ES-I3 (cell line): ENCODE measurements around the gene GPR65.
"Not testable (repeated sequence)": the region's sequence is repeated elsewhere in the genome, so short reads cannot be mapped to it uniquely, and the experiment has no call there.

Experiments
- H3K36me3 ChIP-seq: 2 replicates; pipeline ENCODE4 v1.6.1; 2013; ENCODE audit warnings: mild to moderate bottlenecking, low read length, control low read depth, moderate library complexity; ENCODE audit not compliant: insufficient read depth
- H3K4me1 ChIP-seq: 2 replicates; pipeline ENCODE4 v1.6.1; 2013; ENCODE audit warnings: mild to moderate bottlenecking, control low read depth, low read length; ENCODE audit not compliant: insufficient read depth
- H3K9ac ChIP-seq: 2 replicates; pipeline ENCODE4 v1.6.1; 2013; ENCODE audit warnings: low read depth, mild to moderate bottlenecking, low read length, moderate library complexity
- H3K9me3 ChIP-seq: 2 replicates; pipeline ENCODE4 v1.6.1; 2013; ENCODE audit warnings: mild to moderate bottlenecking, low read length, moderate library complexity; ENCODE audit not compliant: control insufficient read depth, insufficient read depth

GPR65 gene

GRCh38 chr14:88013750-88014349 lies 8.9 kb downstream of the GPR65 start:
- no peaks in the 10 kb centered on the region for H3K9me3 ChIP-seq
- H3K36me3 ChIP-seq = no peaks in the 10 kb centered on the region

GRCh38 chr14:88016768-88017167 lies 11.8 kb downstream of the GPR65 start:
- no peak overlapping the region for H3K9ac ChIP-seq
- no peaks in the 10 kb centered on the region for H3K4me1 ChIP-seq
- no peaks in the 10 kb centered on the region for H3K9me3 ChIP-seq
- no peaks in the 10 kb centered on the region for H3K36me3 ChIP-seq

More at GRCh38 chr14:88013750-88014349, 8.9 kb downstream of the GPR65 start:
- H3K9ac ChIP-seq = no peak overlapping the region
- no peaks in the 10 kb centered on the region for H3K4me1 ChIP-seq

- Histone ChIP-seq H3K9ac (no peak overlapping the region), H3K4me1 (no peaks in the 10 kb centered on the region), H3K36me3 (no peaks in the 10 kb centered on the region), H3K9me3 (no peaks in the 10 kb centered on the region)
These were observed 12.6 kb downstream of the GPR65 start for GRCh38 chr14:88017535-88017934.

GRCh38 chr14:88023658-88024187 lies 18.8 kb downstream of the GPR65 start:
- no peaks in the 10 kb centered on the region for H3K36me3 ChIP-seq
- H3K4me1 ChIP-seq = peaks cover 10% of the 10 kb centered on the region
- H3K9me3 ChIP-seq = no peaks in the 10 kb centered on the region
- no peak overlapping the region for H3K9ac ChIP-seq

GRCh38 chr14:88024252-88025086 lies 19.5 kb downstream of the GPR65 start:
- not testable (repeated sequence) for H3K4me1 ChIP-seq, H3K36me3 ChIP-seq, H3K9ac ChIP-seq, H3K9me3 ChIP-seq

GRCh38 chr14:88025313-88025712 lies 20.4 kb downstream of the GPR65 start:
- Histone ChIP-seq H3K36me3 (no peaks in the 10 kb centered on the region), H3K9ac (no peak overlapping the region), H3K9me3 (no peaks in the 10 kb centered on the region), H3K4me1 (peaks cover 10% of the 10 kb centered on the region)

- Histone ChIP-seq H3K36me3 (no peaks in the 10 kb centered on the region), H3K9ac (no peak overlapping the region), H3K4me1 (peaks cover 10% of the 10 kb centered on the region), H3K9me3 (no peaks in the 10 kb centered on the region)
These were observed 22.0 kb downstream of the GPR65 start for GRCh38 chr14:88026890-88027289.

- no peaks in the 10 kb centered on the region for H3K9me3 ChIP-seq
- H3K9ac ChIP-seq = no peak overlapping the region
- H3K36me3 ChIP-seq = no peaks in the 10 kb centered on the region
- 0 out of 2 replicates have a peak, but pooled peaks cover 2% of the 10 kb centered on the region for H3K4me1 ChIP-seq
These were observed 24.6 kb downstream of the GPR65 start for GRCh38 chr14:88029500-88029899.

- Histone ChIP-seq H3K36me3 (no peaks in the 10 kb centered on the region), H3K9ac (no peak overlapping the region), H3K4me1 (0 out of 2 replicates have a peak, but pooled peaks cover 3% of the 10 kb centered on the region), H3K9me3 (no peaks in the 10 kb centered on the region)
These were observed 25.1 kb downstream of the GPR65 start for GRCh38 chr14:88030079-88030478.

- no peaks in the 10 kb centered on the region for H3K9me3 ChIP-seq
- H3K36me3 ChIP-seq = no peaks in the 10 kb centered on the region
- H3K4me1 ChIP-seq = 0 out of 2 replicates have a peak, but pooled peaks cover 3% of the 10 kb centered on the region
- H3K9ac ChIP-seq = no peak overlapping the region
These were observed 26.0 kb downstream of the GPR65 start for GRCh38 chr14:88030892-88031291.

GRCh38 chr14:88032373-88032772 lies 27.4 kb downstream of the GPR65 start:
- Histone ChIP-seq H3K9ac (no peak overlapping the region), H3K9me3 (no peaks in the 10 kb centered on the region), H3K36me3 (no peaks in the 10 kb centered on the region), H3K4me1 (peaks cover 12% of the 10 kb centered on the region; the same call in 1 of the 2 replicates)

- peaks cover 15% of the 10 kb centered on the region; the same call in 1 of the 2 replicates for H3K4me1 ChIP-seq
- H3K36me3 ChIP-seq = no peaks in the 10 kb centered on the region
- no peak overlapping the region for H3K9ac ChIP-seq
- no peaks in the 10 kb centered on the region for H3K9me3 ChIP-seq
These were observed 29.1 kb downstream of the GPR65 start for GRCh38 chr14:88034076-88034475.

- no peak overlapping the region for H3K9ac ChIP-seq
- H3K9me3 ChIP-seq = no peaks in the 10 kb centered on the region
- H3K36me3 ChIP-seq = no peaks in the 10 kb centered on the region
- peaks cover 15% of the 10 kb centered on the region; the same call in 1 of the 2 replicates for H3K4me1 ChIP-seq
These were observed 31.5 kb downstream of the GPR65 start for GRCh38 chr14:88036422-88036821.

- Histone ChIP-seq H3K9me3 (no peaks in the 10 kb centered on the region), H3K4me1 (peaks cover 15% of the 10 kb centered on the region; the same call in 1 of the 2 replicates), H3K36me3 (no peaks in the 10 kb centered on the region), H3K9ac (no peak overlapping the region)
These were observed 32.4 kb downstream of the GPR65 start for GRCh38 chr14:88037325-88037724.

- Histone ChIP-seq H3K9ac (no peak overlapping the region), H3K9me3 (no peaks in the 10 kb centered on the region), H3K36me3 (no peaks in the 10 kb centered on the region), H3K4me1 (peaks cover 15% of the 10 kb centered on the region; the same call in 1 of the 2 replicates)
These were observed 34.3 kb downstream of the GPR65 start for GRCh38 chr14:88039197-88039596.
